Glomerular endothelial cell (primary cell): Measurements from ENCODE around the gene HLA-DRB5. TPM values are rescaled to one million over a fixed set of nuclear protein-coding genes. Genes with fewer than 3 reads are reported as not detected.
"Not testable (repeated sequence)": the region's sequence is repeated elsewhere in the genome, so short reads cannot be mapped to it uniquely, and the experiment has no call there.

Experiments
- DNase-seq: peaks from one replicate; pipeline ENCODE4 v3.0.0-alpha.2; 2011; ENCODE audit warnings: low read depth, low spot score; ENCODE audit errors: extremely low read depth
- total RNA-seq: library from RNA; depleted of rRNA; stranded (reverse); fragments of >200 nt; gene quantifications from 2 replicates; pipeline ENCODE4 v1.2.3, GENCODE V29; 2015

Gene HLA-DRB5
- total RNA-seq, 1 donor from 2014 or later: 0.70 TPM

GRCh38 chr6:32517654-32518445 lies 12.2 kb downstream of the HLA-DRB5 start:
- no peak for DNase-seq

GRCh38 chr6:32501016-32501415 lies 29.1 kb downstream of the HLA-DRB5 start:
- DNase-seq: no peak

GRCh38 chr6:32492351-32492750 lies 37.7 kb downstream of the HLA-DRB5 start:
- no peak for DNase-seq

- no peak for DNase-seq
Measured at GRCh38 chr6:32491700-32492099, 38.4 kb downstream of the HLA-DRB5 start.

GRCh38 chr6:32488083-32488482 lies 42.0 kb downstream of the HLA-DRB5 start:
- no peak for DNase-seq

GRCh38 chr6:32484614-32484998 lies 45.5 kb downstream of the HLA-DRB5 start:
- no peak for DNase-seq

- no peak for DNase-seq
Measured at GRCh38 chr6:32483968-32484613, 46.0 kb downstream of the HLA-DRB5 start.

- DNase-seq: no peak
Measured at GRCh38 chr6:32475392-32476206, 54.5 kb downstream of the HLA-DRB5 start.

GRCh38 chr6:32473376-32474348 lies 56.4 kb downstream of the HLA-DRB5 start:
- not testable (repeated sequence) for DNase-seq

- DNase-seq: no peak
Measured at GRCh38 chr6:32472781-32473375, 57.2 kb downstream of the HLA-DRB5 start.

- not testable (repeated sequence) for DNase-seq
Measured at GRCh38 chr6:32467743-32468503, 62.2 kb downstream of the HLA-DRB5 start.

Other genes with a start within 250 kb of the HLA-DRB5 start
- gene TSBP1, start 158.4 kb downstream of the HLA-DRB5 start, total RNA-seq: not detected in 2 replicates
- not detected in 2 replicates for gene BTNL2, start 123.1 kb downstream of the HLA-DRB5 start, total RNA-seq
- 0.41 TPM in 1 of 2 replicates, not detected in the other for gene HLA-DRA, start 90.4 kb downstream of the HLA-DRB5 start, total RNA-seq
- gene HLA-DRB1, start 59.6 kb upstream of the HLA-DRB5 start, total RNA-seq: 12.7 and 20.4 TPM in 2 replicates
- not detected in 2 replicates for gene HLA-DQA1, start 107.1 kb upstream of the HLA-DRB5 start, total RNA-seq
- 0.10 and 1.1 TPM in 2 replicates for gene HLA-DQB1, start 136.4 kb upstream of the HLA-DRB5 start, total RNA-seq
- not detected in 2 replicates for gene HLA-DQA2, start 211.1 kb upstream of the HLA-DRB5 start, total RNA-seq
- not detected in 2 replicates for gene HLA-DQB2, start 233.2 kb upstream of the HLA-DRB5 start, total RNA-seq